ENCODE measurements around the gene DET1.

The DET1 gene

DNA sequence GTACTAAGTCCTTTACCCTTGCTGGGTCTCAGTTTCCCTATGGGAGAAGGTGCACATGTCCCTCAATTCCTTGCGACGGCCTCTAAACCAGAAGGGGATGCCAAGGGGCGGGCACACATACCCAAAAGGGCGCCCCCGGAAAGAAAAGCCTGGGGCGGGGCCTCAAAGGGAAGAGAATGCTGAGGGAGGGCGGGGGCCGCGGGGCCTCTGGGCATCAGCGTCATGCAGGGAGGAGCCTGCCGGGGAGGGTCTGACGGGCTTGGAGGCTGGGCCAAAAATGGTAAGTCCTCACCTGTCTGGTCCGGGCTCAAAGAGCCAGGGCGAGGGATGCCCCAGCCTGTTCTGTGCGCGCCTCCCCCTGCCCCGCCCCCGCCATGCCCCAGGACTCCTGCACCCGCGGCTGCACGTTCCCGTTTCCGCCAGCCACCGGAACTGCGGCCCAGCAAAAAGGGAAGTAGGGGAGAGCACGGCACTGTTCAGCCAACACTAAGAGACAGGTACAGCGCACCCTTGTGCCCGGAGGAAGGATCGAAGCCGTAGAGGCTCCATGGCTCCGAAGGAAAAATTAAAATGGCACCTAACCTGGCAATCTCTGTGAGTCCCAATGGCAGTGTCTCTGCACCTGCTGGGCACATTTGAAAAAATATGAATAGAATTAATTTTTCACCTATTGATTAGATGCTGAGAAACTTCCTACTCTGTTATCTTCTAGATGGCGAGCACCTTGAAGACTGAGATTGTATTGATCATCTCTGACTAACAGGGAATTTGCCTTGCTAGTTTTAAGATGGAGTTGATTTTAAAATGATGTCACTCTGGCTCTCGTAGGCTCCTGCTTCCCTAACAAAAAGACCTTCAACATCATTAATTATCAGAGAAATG is at the start of gene DET1 (continued):
- TF ChIP-seq ZBTB8A (tag by site-specific recombination; IDR thresholded peaks at IDR 0.05) (peak; percentile 28; the same call in 1 of the 2 replicates), GFI1B (tag by site-specific recombination; IDR thresholded peaks at IDR 0.05) (no peak), ZNF501 (tag by site-specific recombination; IDR thresholded peaks at IDR 0.05) (no peak), EGR2 (tag by site-specific recombination; IDR thresholded peaks at IDR 0.05; ENCODE audit: low read depth) (0 out of 2 replicates have a peak, but pooled peaks have one; percentile 27), ZFP3 (tag by site-specific recombination; IDR thresholded peaks at IDR 0.05; ENCODE audit: low read depth) (no peak), ZBTB20 (tag by site-specific recombination; IDR thresholded peaks at IDR 0.05) (peak; percentile 50; the same call in 1 of the 2 replicates), ZNF747 (tag by site-specific recombination; IDR thresholded peaks at IDR 0.05) (no peak), ZNF202 (tag by site-specific recombination; IDR thresholded peaks at IDR 0.05; ENCODE audit: borderline replicate concordance) (no peak), TRIM28 (IDR thresholded peaks at IDR 0.05; ENCODE audit: borderline replicate concordance, low read length) (no peak), BCL11B (tag by site-specific recombination; IDR thresholded peaks at IDR 0.05; ENCODE audit: low read depth) (no peak), YY1 (tag by site-specific recombination; IDR thresholded peaks at IDR 0.05) (peak; percentile 84), ZNF701 (tag by site-specific recombination; IDR thresholded peaks at IDR 0.05) (no peak), ZXDB (tag by site-specific recombination; IDR thresholded peaks at IDR 0.05) (0 out of 2 replicates have a peak, but pooled peaks have one; percentile 43), ZNF2 (tag by site-specific recombination; IDR thresholded peaks at IDR 0.05) (0 out of 2 replicates have a peak, but pooled peaks have one; percentile 13), ZNF580 (tag by site-specific recombination; IDR thresholded peaks at IDR 0.05) (peak; percentile 81), ZNF341 (tag by site-specific recombination; IDR thresholded peaks at IDR 0.05; ENCODE audit: low read depth) (peak; percentile 29; the same call in 1 of the 2 replicates), ZNF561 (tag by site-specific recombination; IDR thresholded peaks at IDR 0.05; ENCODE audit: borderline replicate concordance) (0 out of 2 replicates have a peak, but pooled peaks have one; percentile 10), ATF2 (tag by site-specific recombination; IDR thresholded peaks at IDR 0.05; ENCODE audit: low read depth) (peak; percentile 62), MYNN (tag by site-specific recombination; IDR thresholded peaks at IDR 0.05; ENCODE audit: borderline replicate concordance) (no peak; the same call in 1 of the 2 replicates), SALL2 (tag by site-specific recombination; IDR thresholded peaks at IDR 0.05; ENCODE audit: borderline replicate concordance) (no peak), ZSCAN30 (tag by site-specific recombination; IDR thresholded peaks at IDR 0.05) (0 out of 2 replicates have a peak, but pooled peaks have one; percentile 39), ZBTB26 (tag by site-specific recombination; optimal IDR thresholded peaks at IDR 0.05) (peak; percentile 82), GLI2 (tag by site-specific recombination; IDR thresholded peaks at IDR 0.05; ENCODE audit: borderline replicate concordance, low read depth) (no peak)
- TF ChIP-seq, protein P1, sequence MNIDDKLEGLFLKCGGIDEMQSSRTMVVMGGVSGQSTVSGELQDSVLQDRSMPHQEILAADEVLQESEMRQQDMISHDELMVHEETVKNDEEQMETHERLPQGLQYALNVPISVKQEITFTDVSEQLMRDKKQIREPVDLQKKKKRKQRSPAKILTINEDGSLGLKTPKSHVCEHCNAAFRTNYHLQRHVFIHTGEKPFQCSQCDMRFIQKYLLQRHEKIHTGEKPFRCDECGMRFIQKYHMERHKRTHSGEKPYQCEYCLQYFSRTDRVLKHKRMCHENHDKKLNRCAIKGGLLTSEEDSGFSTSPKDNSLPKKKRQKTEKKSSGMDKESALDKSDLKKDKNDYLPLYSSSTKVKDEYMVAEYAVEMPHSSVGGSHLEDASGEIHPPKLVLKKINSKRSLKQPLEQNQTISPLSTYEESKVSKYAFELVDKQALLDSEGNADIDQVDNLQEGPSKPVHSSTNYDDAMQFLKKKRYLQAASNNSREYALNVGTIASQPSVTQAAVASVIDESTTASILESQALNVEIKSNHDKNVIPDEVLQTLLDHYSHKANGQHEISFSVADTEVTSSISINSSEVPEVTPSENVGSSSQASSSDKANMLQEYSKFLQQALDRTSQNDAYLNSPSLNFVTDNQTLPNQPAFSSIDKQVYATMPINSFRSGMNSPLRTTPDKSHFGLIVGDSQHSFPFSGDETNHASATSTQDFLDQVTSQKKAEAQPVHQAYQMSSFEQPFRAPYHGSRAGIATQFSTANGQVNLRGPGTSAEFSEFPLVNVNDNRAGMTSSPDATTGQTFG (tag by site-specific recombination; IDR thresholded peaks at IDR 0.05; ENCODE audit: borderline replicate concordance) = no peak

All from HEK293 (cell line).